Suprapubic skin (tissue), 4 donors: ENCODE measurements around the gene HIF3A.

ENCODE experiments used
- CTCF ChIP-seq, 2 donors: fragments of 200-600 bp in 1 of 2; fragments of 450-650 bp in 1 of 2; sonication (generic) in 1 of 2; IDR thresholded peaks; one replicate each; pipeline ENCODE4 v1.5.1; 2016 to 2019; ENCODE audit warnings: antibody characterized with exemption in 2 of 2, mild to moderate bottlenecking in 1 of 2, moderate library complexity in 1 of 2
- EP300 ChIP-seq: sonication (generic); formaldehyde crosslinking; IDR thresholded peaks from one replicate; pipeline ENCODE4 v1.6.1; 2017; ENCODE audit warnings: antibody characterized with exemption
- POLR2A ChIP-seq, 2 donors: fragments of 450-650 bp; IDR thresholded peaks; one replicate each; pipeline ENCODE4 v1.6.1; 2017; ENCODE audit warnings: antibody characterized with exemption in 2 of 2, mild to moderate bottlenecking in 2 of 2, moderate library complexity in 2 of 2
- POLR2AphosphoS5 ChIP-seq, 3 donors: sonication (generic); formaldehyde crosslinking; IDR thresholded peaks; one replicate each; pipeline ENCODE4 v1.6.1; 2017; ENCODE audit warnings: antibody characterized with exemption in 3 of 3

DNA sequence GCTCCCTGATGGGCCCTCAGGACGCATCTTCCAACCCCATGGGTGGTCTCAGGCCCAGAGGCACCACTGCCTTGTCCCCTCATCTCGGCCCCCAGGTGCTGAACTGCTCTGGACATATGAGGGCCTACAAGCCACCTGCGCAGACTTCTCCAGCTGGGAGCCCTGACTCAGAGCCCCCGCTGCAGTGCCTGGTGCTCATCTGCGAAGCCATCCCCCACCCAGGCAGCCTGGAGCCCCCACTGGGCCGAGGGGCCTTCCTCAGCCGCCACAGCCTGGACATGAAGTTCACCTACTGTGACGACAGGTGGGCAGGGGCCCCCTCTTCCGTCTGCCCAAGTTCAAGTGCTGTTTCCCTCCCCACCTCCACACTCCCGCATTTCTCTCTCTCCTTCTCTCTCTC is 12.2 kb downstream of the HIF3A start:
- TF ChIP-seq CTCF (IDR thresholded peaks at IDR 0.05) (no peak), POLR2A (IDR thresholded peaks at IDR 0.05) (no peak), POLR2AphosphoS5 (IDR thresholded peaks at IDR 0.05) (no peak), EP300 (no peak)
